RWPE2 (cell line): ENCODE data around the gene FBXO4.
"Not testable (repeated sequence)": the region's sequence is repeated elsewhere in the genome, so short reads cannot be mapped to it uniquely, and the experiment has no call there.

Experiments used
- ATAC-seq: fragments of 200-7000 bp; cut with Tn5 transposase; 3 replicates; pipeline ENCODE4 v1.9.1; 2021; ENCODE audit warnings: low read depth
- DNase-seq: peaks from one replicate; pipeline ENCODE4 v3.0.0-alpha.2; 2020; ENCODE audit warnings: low spot score
- H3K27ac ChIP-seq: fragments of 450-650 bp; 2 replicates; pipeline ENCODE4 v1.5.1; 2017; ENCODE audit warnings: mild to moderate bottlenecking; ENCODE audit not compliant: poor library complexity, severe bottlenecking
- H3K27me3 ChIP-seq: fragments of 250-450 bp; sonication (Bioruptor Pico); 2 replicates; pipeline ENCODE4 v1.5.1; 2021; ENCODE audit warnings: mild to moderate bottlenecking, moderate library complexity; ENCODE audit not compliant: insufficient read depth, poor library complexity, severe bottlenecking
- H3K36me3 ChIP-seq: fragments of 250-450 bp; sonication (Bioruptor Pico); 2 replicates; pipeline ENCODE4 v1.5.1; 2020; ENCODE audit warnings: low read depth, mild to moderate bottlenecking, moderate library complexity
- H3K4me1 ChIP-seq: fragments of 250-450 bp; sonication (Bioruptor Pico); 2 replicates; pipeline ENCODE4 v1.5.1; 2021; ENCODE audit warnings: mild to moderate bottlenecking, moderate library complexity; ENCODE audit not compliant: insufficient read depth, poor library complexity, severe bottlenecking
- H3K4me3 ChIP-seq: fragments of 250-450 bp; sonication (Bioruptor Pico); 2 replicates; pipeline ENCODE4 v1.5.1; 2021; ENCODE audit warnings: mild to moderate bottlenecking, moderate library complexity; ENCODE audit not compliant: severe bottlenecking
- H3K9me3 ChIP-seq: fragments of 250-450 bp; sonication (Bioruptor Pico); 2 replicates; pipeline ENCODE4 v1.5.1; 2021; ENCODE audit warnings: mild to moderate bottlenecking, moderate library complexity; ENCODE audit not compliant: severe bottlenecking
- CTCF ChIP-seq: fragments of 450-650 bp; IDR thresholded peaks from one replicate; pipeline ENCODE4 v1.5.1; 2017; ENCODE audit warnings: mild to moderate bottlenecking, moderate library complexity; ENCODE audit not compliant: poor library complexity, severe bottlenecking

FBXO4 gene

DNA sequence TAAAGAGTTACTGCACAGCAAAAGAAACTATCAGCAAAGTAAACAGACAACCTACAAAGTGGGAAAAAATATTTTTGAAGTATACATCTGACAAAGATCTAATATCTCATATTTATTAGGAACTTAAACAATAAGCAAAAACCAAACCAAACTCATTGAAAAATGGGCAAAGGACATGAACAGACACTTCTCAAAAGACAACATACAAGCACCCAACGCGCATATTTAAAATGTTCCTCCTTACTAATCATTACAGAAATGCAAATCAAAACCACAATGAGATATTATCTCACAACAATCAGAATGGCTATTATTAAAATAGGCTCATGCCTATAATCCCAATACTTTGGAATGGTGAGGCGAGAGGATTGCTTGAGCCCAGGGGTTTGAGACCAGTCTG, 48.0 kb downstream of the FBXO4 start:
- TF ChIP-seq CTCF = no peak
- H3K27me3 ChIP-seq = no peaks in the 10 kb centered on the region
- DNase-seq (no peak), ATAC-seq (no peak)
- no peaks in the 10 kb centered on the region for H3K9me3 ChIP-seq
- H3K4me1 ChIP-seq = no peaks in the 10 kb centered on the region
- H3K4me3 ChIP-seq = no peak overlapping the region
- H3K27ac ChIP-seq = no peak overlapping the region
- H3K36me3 ChIP-seq = no peaks in the 10 kb centered on the region

DNA sequence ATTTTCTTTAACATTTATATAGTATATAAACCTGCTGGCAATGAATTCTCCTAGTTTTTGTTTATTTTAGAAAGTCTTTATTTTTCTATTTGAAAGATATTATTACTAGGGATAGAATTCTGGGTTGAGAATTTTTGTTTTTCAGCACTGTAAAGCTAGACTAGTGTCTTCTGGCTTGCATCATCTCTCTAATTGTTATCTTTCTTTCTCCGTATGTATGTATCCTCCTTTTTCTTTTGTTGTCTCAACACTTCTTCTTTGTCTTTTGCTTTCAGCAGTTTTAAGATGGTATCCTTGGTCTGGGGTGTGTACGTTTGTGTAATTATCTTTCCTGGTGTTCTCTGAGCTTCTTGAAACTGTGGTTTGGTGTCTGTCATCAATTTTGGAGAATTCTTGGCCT, 48.8 kb downstream of the FBXO4 start:
- no peak overlapping the region for H3K4me3 ChIP-seq
- H3K4me1 ChIP-seq = no peaks in the 10 kb centered on the region
- no peaks in the 10 kb centered on the region for H3K36me3 ChIP-seq
- ATAC-seq (no peak), DNase-seq (no peak)
- TF ChIP-seq CTCF = no peak
- no peaks in the 10 kb centered on the region for H3K9me3 ChIP-seq
- H3K27me3 ChIP-seq = no peaks in the 10 kb centered on the region
- no peak overlapping the region for H3K27ac ChIP-seq

- TF ChIP-seq CTCF = no peak
- ATAC-seq = no peak
- no peak overlapping the region for H3K27ac ChIP-seq
- H3K36me3 ChIP-seq = no peaks in the 10 kb centered on the region
- no peak overlapping the region for H3K4me3 ChIP-seq
- no peak for DNase-seq
- peaks cover 2% of the 10 kb centered on the region for H3K27me3 ChIP-seq
- H3K4me1 ChIP-seq = no peaks in the 10 kb centered on the region
- H3K9me3 ChIP-seq = no peaks in the 10 kb centered on the region
Observed at GRCh38 chr5:41978676-41979075, 53.6 kb downstream of the FBXO4 start.

- H3K27ac ChIP-seq = no peak overlapping the region
- no peaks in the 10 kb centered on the region for H3K36me3 ChIP-seq
- no peaks in the 10 kb centered on the region for H3K4me1 ChIP-seq
- no peak for ATAC-seq
- DNase-seq = no peak
- H3K9me3 ChIP-seq = no peaks in the 10 kb centered on the region
- H3K27me3 ChIP-seq = peaks cover 17% of the 10 kb centered on the region
- no peak for TF ChIP-seq CTCF
- no peak overlapping the region for H3K4me3 ChIP-seq
Observed at GRCh38 chr5:41980396-41980795, 55.3 kb downstream of the FBXO4 start.

DNA sequence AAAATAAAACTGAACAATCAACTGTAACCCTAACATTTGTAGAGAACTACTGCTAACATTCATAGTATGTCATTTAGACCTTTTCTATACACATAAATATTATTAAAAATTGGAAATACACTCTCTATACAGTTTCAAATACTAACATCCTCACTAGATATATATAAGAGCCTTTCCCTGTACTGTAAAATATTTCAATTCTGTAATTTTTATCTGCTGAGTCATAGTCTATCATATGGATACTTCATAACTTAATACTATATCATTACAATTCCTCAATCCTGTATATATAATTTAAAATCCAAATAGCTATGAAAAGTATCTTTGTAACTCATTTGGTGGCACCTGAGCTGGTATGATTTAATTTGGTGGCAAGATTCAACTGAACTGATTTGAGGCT, 55.8 kb downstream of the FBXO4 start:
- Histone ChIP-seq H3K27me3 (peaks cover 21% of the 10 kb centered on the region), H3K27ac (no peak overlapping the region), H3K36me3 (no peaks in the 10 kb centered on the region), H3K9me3 (no peaks in the 10 kb centered on the region), H3K4me1 (no peaks in the 10 kb centered on the region), H3K4me3 (no peak overlapping the region)
- TF ChIP-seq CTCF = no peak
- ATAC-seq (no peak), DNase-seq (no peak)

DNA sequence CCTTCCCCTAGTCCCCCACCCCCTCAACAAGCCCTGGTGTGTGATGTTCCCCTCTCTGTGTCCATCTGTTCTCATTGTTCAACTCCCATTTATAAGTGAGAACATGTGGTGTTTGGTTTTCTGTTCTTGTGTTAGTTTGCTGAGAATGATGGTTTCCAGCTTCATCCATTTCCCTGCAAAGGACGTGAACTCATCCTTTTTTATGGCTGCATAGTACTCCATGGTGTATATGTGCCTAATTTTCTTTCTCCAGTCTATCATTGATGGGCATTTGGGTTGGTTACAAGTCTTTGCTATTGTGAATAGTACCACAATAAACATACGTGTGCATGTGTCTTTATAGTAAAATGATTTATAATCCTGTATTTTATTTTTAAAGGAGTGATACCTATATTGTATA, 57.8 kb downstream of the FBXO4 start:
- ATAC-seq, H3K9me3 ChIP-seq, H3K36me3 ChIP-seq, H3K4me3 ChIP-seq, H3K27ac ChIP-seq, DNase-seq, H3K4me1 ChIP-seq: not testable (repeated sequence)
- peaks cover 40% of the 10 kb centered on the region for H3K27me3 ChIP-seq
